Hepatocyte (in vitro differentiated cells): ENCODE measurements around the gene FRRS1L. TPM values are rescaled to one million over a fixed set of nuclear protein-coding genes. Genes with fewer than 3 reads are reported as not detected.

Experiments used
- DNase-seq: peaks from one replicate; pipeline ENCODE4 v3.0.0-alpha.2; 2016; ENCODE audit warnings: low spot score
- H2AFZ ChIP-seq: fragments of 200-600 bp; sonication (generic); 2 replicates; pipeline ENCODE4 v1.6.0; 2016; ENCODE audit warnings: antibody characterized with exemption, mild to moderate bottlenecking
- H3K27ac ChIP-seq: fragments of 200-600 bp; sonication (generic); 2 replicates; pipeline ENCODE4 v1.5.1; 2016; ENCODE audit warnings: mild to moderate bottlenecking
- H3K27me3 ChIP-seq: fragments of 200-600 bp; sonication (generic); 2 replicates; pipeline ENCODE4 v1.6.1; 2016
- H3K36me3 ChIP-seq: fragments of 200-600 bp; sonication (generic); replicated peaks from 2 replicates; pipeline ENCODE4 v1.5.1; 2016; ENCODE audit warnings: low read depth; ENCODE audit not compliant: insufficient read depth
- H3K4me1 ChIP-seq: fragments of 200-600 bp; sonication (generic); 2 replicates; pipeline ENCODE4 v1.5.1; 2016; ENCODE audit warnings: mild to moderate bottlenecking, moderate library complexity; ENCODE audit not compliant: insufficient read depth
- H3K4me2 ChIP-seq: fragments of 200-600 bp; sonication (generic); 2 replicates; pipeline ENCODE4 v1.6.0; 2016
- H3K4me3 ChIP-seq: fragments of 200-600 bp; sonication (generic); 2 replicates; pipeline ENCODE4 v1.5.1; 2016; ENCODE audit warnings: mild to moderate bottlenecking
- H3K79me2 ChIP-seq: fragments of 200-600 bp; sonication (generic); 2 replicates; pipeline ENCODE4 v1.6.0; 2017; ENCODE audit warnings: mild to moderate bottlenecking
- H3K9me2 ChIP-seq: fragments of 200-600 bp; sonication (generic); replicated peaks from 2 replicates; pipeline ENCODE4 v1.6.0; 2017; ENCODE audit warnings: mild to moderate bottlenecking; ENCODE audit not compliant: insufficient read depth
- H3K9me3 ChIP-seq: fragments of 200-600 bp; sonication (generic); 2 replicates; pipeline ENCODE4 v1.5.1; 2016; ENCODE audit warnings: low read depth, mild to moderate bottlenecking
- H4K20me1 ChIP-seq: fragments of 200-600 bp; sonication (generic); 2 replicates; pipeline ENCODE4 v1.6.0; 2016; ENCODE audit warnings: mild to moderate bottlenecking; ENCODE audit not compliant: insufficient read depth, poor library complexity, severe bottlenecking
- CTCF ChIP-seq: fragments of 200-600 bp; sonication (generic); IDR thresholded peaks from 2 replicates; pipeline ENCODE4 v1.5.1; 2016; ENCODE audit warnings: antibody characterized with exemption, mild to moderate bottlenecking; ENCODE audit not compliant: poor library complexity
- EZH2 ChIP-seq: fragments of 200-600 bp; sonication (generic); IDR thresholded peaks from 2 replicates; pipeline ENCODE4 v1.6.1; 2016; ENCODE audit warnings: antibody characterized with exemption, mild to moderate bottlenecking, borderline replicate concordance
- EZH2phosphoT487 ChIP-seq: fragments of 200-600 bp; sonication (generic); IDR thresholded peaks from one replicate; pipeline ENCODE4 v1.6.1; 2018; ENCODE audit warnings: antibody characterized with exemption, mild to moderate bottlenecking, low read depth, moderate library complexity; ENCODE audit not compliant: unreplicated experiment, severe bottlenecking
- WGBS: methylation state at CpG from one replicate; pipeline ENCODE4 v1.1.6; 2016; ENCODE audit warnings: low lambda C conversion rate; ENCODE audit errors: missing lambda C conversion rate; 5-methylcytosine and 5-hydroxymethylcytosine counted together
- polyA plus RNA-seq: library from polyadenylated mRNA; unstranded; fragments of >200 nt; fragmentation: Nextera tagmentation; extraction: Ambion mirVana; gene quantifications from 2 replicates; pipeline ENCODE4 v1.2.1, GENCODE V29; 2016
- total RNA-seq: library from RNA; depleted of rRNA; stranded (reverse); fragments of >200 nt; gene quantifications from 2 replicates; pipeline ENCODE4 v1.2.3, GENCODE V29; 2014

FRRS1L gene
- total and polyA plus RNA-seq, 2 experiments from 2014 or later, result 2.6 to 4.4 TPM

DNA sequence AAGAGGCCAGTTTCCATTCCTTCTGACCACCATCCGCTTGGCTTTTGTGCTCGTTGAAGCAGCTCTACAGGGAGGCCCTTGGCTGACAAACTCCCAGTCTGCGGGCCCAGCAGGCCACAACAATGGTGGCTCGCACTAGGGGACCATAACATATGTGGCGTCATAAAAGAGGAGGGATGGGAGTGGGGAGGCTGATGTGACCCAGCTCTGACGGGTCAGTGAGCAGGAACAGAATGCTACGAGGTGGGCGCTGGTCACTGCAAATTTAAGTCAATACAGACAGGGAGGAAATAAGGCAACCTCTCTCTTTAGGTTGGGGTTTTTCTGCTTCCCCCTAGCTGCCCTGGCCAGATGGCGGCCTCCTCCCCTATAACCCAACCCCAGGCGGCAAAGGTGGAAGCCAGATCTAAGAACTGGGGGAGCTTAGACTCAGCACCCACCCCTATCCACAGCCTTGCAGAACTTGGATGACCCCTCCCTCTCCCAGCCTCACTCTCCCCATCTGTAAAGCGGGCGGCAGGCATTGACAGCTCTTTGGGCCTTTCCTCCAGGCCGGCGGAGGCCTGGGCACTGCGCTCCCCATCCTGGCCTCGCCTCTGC, 778 bp downstream of the FRRS1L start:
- no peaks in the 10 kb centered on the region for H4K20me1 ChIP-seq
- no peak overlapping the region for H3K4me3 ChIP-seq
- TF ChIP-seq EZH2, result no peak
- no peak for TF ChIP-seq CTCF
- TF ChIP-seq EZH2phosphoT487, result no peak
- peak overlapping the region; percentile 86 for H3K4me2 ChIP-seq
- no peaks in the 10 kb centered on the region for H3K4me1 ChIP-seq
- no peak overlapping the region for H3K27ac ChIP-seq
- H3K36me3 ChIP-seq, result no peaks in the 10 kb centered on the region
- H3K79me2 ChIP-seq, result no peaks in the 10 kb centered on the region
- 94% methylated on average over 12 of the region's 16 CpGs for WGBS
- no peaks in the 10 kb centered on the region for H3K9me2 ChIP-seq
- H3K27me3 ChIP-seq, result peaks cover 23% of the 10 kb centered on the region
- H3K9me3 ChIP-seq, result no peaks in the 10 kb centered on the region
- no peak overlapping the region for H2AFZ ChIP-seq
- DNase-seq, result no peak

DNA sequence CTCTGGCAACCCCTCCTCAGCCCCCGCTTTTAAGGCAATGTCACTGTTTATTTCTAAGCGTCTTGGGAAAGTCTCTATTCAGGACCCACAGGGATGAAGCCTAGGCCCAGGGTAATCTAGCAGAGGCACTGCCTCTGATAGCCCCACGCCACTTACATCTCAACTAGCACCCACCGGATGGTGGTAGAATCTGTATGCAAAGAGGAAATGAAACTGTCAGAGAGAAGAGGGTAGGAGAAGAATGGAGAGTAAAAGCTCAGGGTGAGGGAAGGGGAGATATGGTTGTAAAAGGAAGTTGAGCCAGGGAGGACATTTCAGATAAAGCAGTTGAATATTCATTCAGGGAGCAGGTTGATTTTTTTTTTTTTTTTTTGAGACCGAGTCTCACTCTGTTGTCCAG, 3.0 kb downstream of the FRRS1L start:
- WGBS, result 93% methylated on average over 5 of the region's 5 CpGs
- Histone ChIP-seq H3K4me2 (no peak overlapping the region), H4K20me1 (no peaks in the 10 kb centered on the region), H3K4me1 (no peaks in the 10 kb centered on the region), H2AFZ (no peak overlapping the region), H3K27me3 (peaks cover 23% of the 10 kb centered on the region), H3K4me3 (no peak overlapping the region), H3K9me2 (no peaks in the 10 kb centered on the region), H3K36me3 (no peaks in the 10 kb centered on the region), H3K79me2 (no peaks in the 10 kb centered on the region), H3K9me3 (no peaks in the 10 kb centered on the region), H3K27ac (no peak overlapping the region)
- DNase-seq, result no peak
- no peak for TF ChIP-seq CTCF
- no peak for TF ChIP-seq EZH2phosphoT487
- TF ChIP-seq EZH2, result no peak

- Histone ChIP-seq H3K27ac (peak overlapping the region; percentile 60), H3K27me3 (peaks cover 22% of the 10 kb centered on the region), H3K36me3 (no peaks in the 10 kb centered on the region), H3K9me3 (no peaks in the 10 kb centered on the region), H3K9me2 (no peaks in the 10 kb centered on the region), H4K20me1 (no peaks in the 10 kb centered on the region), H2AFZ (no peak overlapping the region), H3K79me2 (no peaks in the 10 kb centered on the region), H3K4me3 (no peak overlapping the region), H3K4me1 (no peaks in the 10 kb centered on the region), H3K4me2 (no peak overlapping the region)
- TF ChIP-seq EZH2phosphoT487 (no peak), EZH2 (no peak), CTCF (no peak)
- DNase-seq, result no peak
- 87% methylated on average over 1 of the region's 1 CpG for WGBS
Measured at GRCh38 chr9:109163194-109163593, 3.9 kb downstream of the FRRS1L start.

DNA sequence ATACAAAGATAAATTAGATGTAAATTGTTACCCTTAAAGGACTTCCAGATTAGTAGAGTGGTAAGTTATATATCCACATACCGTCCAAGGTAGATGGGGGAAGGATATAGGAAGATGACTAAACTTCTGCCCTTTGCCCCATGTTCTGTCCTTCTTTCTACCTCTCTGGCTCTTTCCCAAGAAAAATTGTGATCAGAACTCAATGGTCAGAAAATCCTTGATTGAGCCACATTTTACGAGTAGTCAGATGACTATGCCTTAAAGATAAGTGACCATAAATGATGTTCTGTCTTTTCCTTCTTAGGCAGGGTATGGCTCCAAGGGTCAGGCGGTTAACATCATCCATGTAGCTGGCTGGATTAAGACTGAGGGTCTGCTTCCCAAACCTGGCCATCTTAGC, 4.4 kb downstream of the FRRS1L start:
- no peaks in the 10 kb centered on the region for H4K20me1 ChIP-seq
- no peaks in the 10 kb centered on the region for H3K9me3 ChIP-seq
- H2AFZ ChIP-seq, result no peak overlapping the region
- TF ChIP-seq EZH2, result no peak
- H3K27me3 ChIP-seq, result peaks cover 16% of the 10 kb centered on the region
- H3K36me3 ChIP-seq, result no peaks in the 10 kb centered on the region
- 73% methylated on average over 3 of the region's 3 CpGs for WGBS
- peak; percentile 25 for DNase-seq
- no peak overlapping the region for H3K4me3 ChIP-seq
- no peaks in the 10 kb centered on the region for H3K9me2 ChIP-seq
- H3K79me2 ChIP-seq, result no peaks in the 10 kb centered on the region
- H3K4me1 ChIP-seq, result no peaks in the 10 kb centered on the region
- H3K27ac ChIP-seq, result peak overlapping the region; percentile 60
- H3K4me2 ChIP-seq, result no peak overlapping the region
